H1 (cell line): ENCODE data around the gene C16orf95. TPM values are rescaled to one million over a fixed set of nuclear protein-coding genes. Genes with fewer than 3 reads are reported as not detected.

Experiments
- CTCF ChIA-PET: fragments of 300-600 bp; sonication (Branson Sonifier 250); formaldehyde crosslinking; loops from one replicate; lab custom pipeline; 2021; ENCODE audit not compliant: partially characterized antibody; lab: Charles Lee
- POLR2A ChIA-PET: fragments of 300-600 bp; sonication (Branson Sonifier 250); formaldehyde crosslinking; loops from one replicate; lab custom pipeline; 2021; ENCODE audit warnings: inconsistent platforms; ENCODE audit not compliant: partially characterized antibody; lab: Charles Lee
- DNase-seq, 2 experiments: peaks; one replicate each; pipeline versions ENCODE4 v3.0.0 to v3.0.0-alpha.2; 2010 to 2022; ENCODE audit warnings: low spot score in 2 of 2, low read depth in 1 of 2, mixed read lengths in 1 of 2
- FAIRE-seq: peaks from 2 replicates; lab custom pipeline; 2011; peaks lifted over from hg19 to GRCh38; lab: Jason Lieb, UNC
- H2AFZ ChIP-seq: 2 replicates; pipeline ENCODE4 v1.8.1; 2012; ENCODE audit warnings: low read length, inconsistent platforms
- H2AK5ac ChIP-seq: 2 replicates; pipeline ENCODE4 v1.6.1; 2013; ENCODE audit warnings: low read depth, low read length
- H2BK120ac ChIP-seq: replicated peaks from 2 replicates; pipeline ENCODE3; 2013; ENCODE audit warnings: low read depth, low read length, inconsistent platforms
- H2BK12ac ChIP-seq: 2 replicates; pipeline ENCODE4 v1.6.1; 2013; ENCODE audit warnings: low read depth, low read length
- H2BK15ac ChIP-seq: 2 replicates; pipeline ENCODE4 v1.6.1; 2013; ENCODE audit warnings: low read length
- H2BK20ac ChIP-seq: 2 replicates; pipeline ENCODE4 v1.6.1; 2013; ENCODE audit warnings: low read length
- H2BK5ac ChIP-seq: 2 replicates; pipeline ENCODE4 v1.6.1; 2013; ENCODE audit warnings: low read depth, low read length
- H3K14ac ChIP-seq: 2 replicates; pipeline ENCODE4 v1.6.1; 2013; ENCODE audit warnings: inconsistent platforms; ENCODE audit not compliant: insufficient read length
- H3K18ac ChIP-seq: 2 replicates; pipeline ENCODE4 v1.6.1; 2013; ENCODE audit warnings: low read length; ENCODE audit errors: extremely low read depth
- H3K23ac ChIP-seq: 2 replicates; pipeline ENCODE4 v1.6.1; 2013; ENCODE audit warnings: inconsistent platforms; ENCODE audit not compliant: insufficient read length
- H3K23me2 ChIP-seq: 2 replicates; pipeline ENCODE4 v1.6.1; 2013; ENCODE audit warnings: low read depth, low read length
- H3K27ac ChIP-seq: 2 replicates; pipeline ENCODE4 v1.6.1; 2011; ENCODE audit warnings: low read depth, low read length, inconsistent platforms
- H3K27me3 ChIP-seq, 4 experiments: replicated peaks in 1 of 4; 1 replicate in 1 of 4; 2 replicates in 3 of 4; pipeline versions ENCODE4 v1.6.1 to v1.8.1; 2011 to 2013; ENCODE audit warnings: low read length in 3 of 4, mild to moderate bottlenecking in 3 of 4, inconsistent platforms in 2 of 4, mixed read lengths in 2 of 4, moderate library complexity in 1 of 4; ENCODE audit not compliant: control insufficient read depth in 3 of 4, insufficient read depth in 3 of 4; ENCODE audit errors: extremely low read depth in 1 of 4
- H3K36me3 ChIP-seq, 4 experiments: 2 replicates each; pipeline versions ENCODE4 v1.6.1 to v1.8.1; 2011 to 2013; ENCODE audit warnings: mild to moderate bottlenecking in 4 of 4, low read length in 3 of 4, moderate library complexity in 2 of 4, control low read depth in 1 of 4, inconsistent platforms in 1 of 4; ENCODE audit not compliant: insufficient read depth in 4 of 4, control insufficient read depth in 2 of 4
- H3K4ac ChIP-seq: replicated peaks from 2 replicates; pipeline ENCODE3; 2013; ENCODE audit warnings: low read length, low read depth, mixed read lengths, inconsistent platforms; ENCODE audit not compliant: insufficient read length
- H3K4me1 ChIP-seq, 4 experiments: replicated peaks in 1 of 4; 1 replicate in 1 of 4; 2 replicates in 3 of 4; pipeline versions ENCODE4 v1.6.1 to v1.8.1; 2011 to 2013; ENCODE audit warnings: low read length in 3 of 4, inconsistent platforms in 2 of 4, mixed read lengths in 1 of 4; ENCODE audit not compliant: insufficient read depth in 4 of 4, control insufficient read depth in 3 of 4
- H3K4me2 ChIP-seq, 2 experiments: 2 replicates each; pipeline versions ENCODE4 v1.6.1 to v1.8.1; 2011 to 2013; ENCODE audit warnings: low read depth in 2 of 2, low read length in 2 of 2, control low read depth in 1 of 2, inconsistent platforms in 1 of 2, mild to moderate bottlenecking in 1 of 2; ENCODE audit not compliant: insufficient read depth in 1 of 2
- H3K4me3 ChIP-seq, 4 experiments: fragments of 200-600, 300-600 bp in 1 of 4; sonication (generic), shearing (Covaris generic), sonication (Bioruptor Twin) in 1 of 4; 2 replicates each; pipeline versions ENCODE4 v1.5.1 to v1.8.1; 2011 to 2016; ENCODE audit warnings: low read length in 4 of 4, low read depth in 3 of 4, control low read depth in 2 of 4, inconsistent platforms in 2 of 4, mild to moderate bottlenecking in 2 of 4, mixed read lengths in 1 of 4, moderate library complexity in 1 of 4; ENCODE audit not compliant: insufficient read depth in 2 of 4; ENCODE audit errors: extremely low read depth in 1 of 4
- H3K56ac ChIP-seq: replicated peaks from 2 replicates; pipeline ENCODE3; 2013; ENCODE audit warnings: low read depth, mild to moderate bottlenecking, mixed read lengths, low read length, inconsistent platforms; ENCODE audit not compliant: insufficient read length
- H3K79me1 ChIP-seq: 2 replicates; pipeline ENCODE4 v1.6.1; 2013; ENCODE audit warnings: low read depth, low read length, control low read depth
- H3K79me2 ChIP-seq, 2 experiments: 2 replicates each; pipeline versions ENCODE4 v1.6.1 to v1.8.1; 2012 to 2013; ENCODE audit warnings: low read length in 2 of 2, mild to moderate bottlenecking in 2 of 2, inconsistent platforms in 1 of 2; ENCODE audit not compliant: insufficient read depth in 2 of 2, control insufficient read depth in 1 of 2
- H3K9ac ChIP-seq, 4 experiments: replicated peaks in 1 of 4; 1 replicate in 1 of 4; 2 replicates in 3 of 4; pipeline versions ENCODE4 v1.6.1 to v1.8.1; 2011 to 2013; ENCODE audit warnings: low read depth in 3 of 4, low read length in 3 of 4, control low read depth in 2 of 4, mild to moderate bottlenecking in 2 of 4, moderate library complexity in 2 of 4, inconsistent platforms in 1 of 4; ENCODE audit errors: extremely low read depth in 1 of 4
- H3K9me3 ChIP-seq, 2 experiments: 2 replicates each; pipeline versions ENCODE4 v1.6.1 to v1.8.1; 2012 to 2013; ENCODE audit warnings: mild to moderate bottlenecking in 2 of 2, moderate library complexity in 2 of 2, control low read depth in 1 of 2, inconsistent platforms in 1 of 2, low read depth in 1 of 2, low read length in 1 of 2, mixed read lengths in 1 of 2; ENCODE audit not compliant: insufficient read depth in 2 of 2
- H4K20me1 ChIP-seq, 2 experiments: replicated peaks in 1 of 2; 2 replicates each; pipeline versions ENCODE3 to v1.8.1; 2011 to 2013; ENCODE audit warnings: inconsistent platforms in 2 of 2, low read length in 2 of 2, mild to moderate bottlenecking in 1 of 2; ENCODE audit not compliant: insufficient read depth in 2 of 2, control insufficient read depth in 1 of 2
- H4K5ac ChIP-seq: 2 replicates; pipeline ENCODE4 v1.6.1; 2013; ENCODE audit warnings: low read length, low read depth, mixed read lengths, inconsistent platforms; ENCODE audit not compliant: insufficient read length
- H4K8ac ChIP-seq: 2 replicates; pipeline ENCODE4 v1.8.0; 2013; ENCODE audit warnings: mild to moderate bottlenecking, moderate library complexity, low read length, inconsistent platforms; ENCODE audit not compliant: insufficient read depth; ENCODE audit errors: extremely low read depth
- H4K91ac ChIP-seq: replicated peaks from 2 replicates; pipeline ENCODE3; 2013; ENCODE audit warnings: low read length, mixed read lengths, inconsistent platforms; ENCODE audit not compliant: insufficient read length
- BACH1 ChIP-seq: IDR thresholded peaks from 2 replicates; pipeline ENCODE4 v1.6.1; 2012; ENCODE audit warnings: low read length, improper control_type of control experiment
- EGR1 ChIP-seq: IDR thresholded peaks from 2 replicates; pipeline ENCODE4 v1.6.1; 2011; ENCODE audit warnings: low read depth, low read length, borderline replicate concordance
- EZH2 ChIP-seq: fragments of 200-600 bp; sonication (generic); IDR thresholded peaks from 2 replicates; pipeline ENCODE4 v1.7.1; 2012; ENCODE audit warnings: low read depth, mild to moderate bottlenecking, moderate library complexity, low read length, inconsistent platforms; ENCODE audit not compliant: severe bottlenecking
- KDM4A ChIP-seq: IDR thresholded peaks from one replicate; pipeline ENCODE4 v1.7.1; 2012; ENCODE audit warnings: low read depth, mild to moderate bottlenecking, moderate library complexity, low read length, inconsistent platforms; ENCODE audit not compliant: severe bottlenecking
- SIN3A ChIP-seq, 2 experiments: IDR thresholded peaks in 1 of 2; conservative IDR thresholded peaks in 1 of 2; 2 replicates each; pipeline ENCODE4 v1.6.1; 2011 to 2012; ENCODE audit warnings: low read length in 2 of 2, improper control_type of control experiment in 1 of 2, low read depth in 1 of 2, mild to moderate bottlenecking in 1 of 2
- SIRT6 ChIP-seq: IDR thresholded peaks from one replicate; pipeline ENCODE4 v1.7.1; 2012; ENCODE audit warnings: low read length, inconsistent platforms
- TEAD4 ChIP-seq: IDR thresholded peaks from 2 replicates; pipeline ENCODE4 v1.6.1; 2012; ENCODE audit warnings: low read depth, low read length, inconsistent platforms, mixed read lengths
- YY1 ChIP-seq: IDR thresholded peaks from 2 replicates; pipeline ENCODE4 v1.6.1; 2011; ENCODE audit warnings: low read depth, mild to moderate bottlenecking, low read length
- WGBS, 2 experiments: shearing (Covaris generic) in 1 of 2; methylation state at CpG; one replicate each; pipeline versions ENCODE4 v1.1.6 to v1.1.7; 2013 to 2015; ENCODE audit warnings: low lambda C conversion rate in 2 of 2, mixed read lengths in 2 of 2, inconsistent platforms in 1 of 2, low coverage in 1 of 2, missing lambda C conversion rate in 1 of 2; ENCODE audit not compliant: insufficient replicate concordance in 2 of 2, insufficient coverage in 1 of 2, insufficient read length in 1 of 2; ENCODE audit errors: extremely low coverage in 1 of 2, missing lambda C conversion rate in 1 of 2; 5-methylcytosine and 5-hydroxymethylcytosine counted together
- polyA plus RNA-seq, 7 experiments: library from polyadenylated mRNA; depleted of rRNA in 3 of 7; stranded (reverse) in 5 of 7; unstranded in 2 of 7; fragments of >200 nt in 5 of 7; fragments of 200-250 nt in 2 of 7; gene quantifications; 1 replicate in 5 of 7; 2 replicates in 1 of 7; 4 replicates in 1 of 7; pipeline versions ENCODE4 v1.2.1 to v1.2.3, GENCODE V29; 2011 to 2013; ENCODE audit warnings: missing spikeins in 2 of 7, mixed read lengths in 2 of 7
- total RNA-seq: library from RNA; stranded (reverse); fragmentation: NEBNext Ultra II Directional; extraction: Animal tissue kit (Norgen Biotek cat#: 25700); gene quantifications from 2 replicates; pipeline ENCODE4 v1.2.1, GENCODE V29; 2021
- TF ChIP-seq, protein P1 (sequence below): IDR thresholded peaks from 2 replicates; pipeline ENCODE4 v1.6.1; 2011; ENCODE audit warnings: low read length, improper control_type of control experiment

Gene C16orf95
- total and polyA plus RNA-seq, 2 of the 8 experiments (the other 6 are each of a cell fraction or from before 2014, with no cell fraction given), result 5.0 to 5.4 TPM

GRCh38 chr16:87334651-87335624, 17.7 kb upstream of the C16orf95 start:
- H2BK15ac ChIP-seq, result no peak overlapping the region
- H3K36me3 ChIP-seq, result peaks cover 0 to 14% (median 5%) of the 10 kb centered on the region in 4 experiments; a peak in 4 of 8 replicates
- no peak for FAIRE-seq
- H3K79me1 ChIP-seq, result 0 out of 2 replicates have a peak, but pooled peaks cover 2% of the 10 kb centered on the region
- H3K4me3 ChIP-seq, result no peak overlapping the region
- no peak overlapping the region for H3K56ac ChIP-seq
- H2BK20ac ChIP-seq, result no peak overlapping the region
- ChIA-PET CTCF (interaction anchor here (0.9 to 3.0 kb wide), 3 partner anchors 8 to 13 kb away, joined by 3 to 14 read pairs (median 4); no protein-coding TSS in a partner anchor), POLR2A (interaction anchor here (0.7 to 2.5 kb wide), 4 partner anchors 10 to 746 kb away, joined by 3 to 10 read pairs (median 4); partner anchors contain the start of genes C16orf95 and FBXO31)
- no peak overlapping the region for H3K14ac ChIP-seq
- H3K9ac ChIP-seq, result no peak overlapping the region
- DNase-seq, result no peak
- WGBS, 2 experiments, result 86% methylated on average over 24 of the region's 29 CpGs; no CpG with 5 or more reads in 1 of the 2 experiments
- H4K8ac ChIP-seq, result no peak overlapping the region
- no peak overlapping the region for H2BK12ac ChIP-seq
- peaks cover 7 to 9% of the 10 kb centered on the region in 2 experiments for H4K20me1 ChIP-seq
- no peak overlapping the region for H4K5ac ChIP-seq
- H3K4me2 ChIP-seq, result no peak overlapping the region
- no peaks in the 10 kb centered on the region for H3K79me2 ChIP-seq
- no peak overlapping the region for H3K23ac ChIP-seq
- no peak overlapping the region for H3K27ac ChIP-seq
- H3K27me3 ChIP-seq, result no peaks in the 10 kb centered on the region
- no peaks in the 10 kb centered on the region for H3K9me3 ChIP-seq
- no peak overlapping the region for H2AK5ac ChIP-seq
- H2AFZ ChIP-seq, result no peak overlapping the region
- H3K23me2 ChIP-seq, result 0 out of 2 replicates have a peak, but pooled peaks cover 2% of the 10 kb centered on the region
- no peaks in the 10 kb centered on the region for H3K4me1 ChIP-seq
- H2BK120ac ChIP-seq, result no peak overlapping the region
- no peak overlapping the region for H3K4ac ChIP-seq
- no peak overlapping the region for H4K91ac ChIP-seq
- H2BK5ac ChIP-seq, result no peak overlapping the region
- no peak overlapping the region for H3K18ac ChIP-seq
- TF ChIP-seq YY1, result no peak
- no peak for TF ChIP-seq SIN3A (conservative IDR thresholded peaks at IDR 0.05 in 1 of 2, IDR thresholded peaks at IDR 0.05 in 1 of 2; ENCODE audit: low read depth in 1 of 2, low read length in 2 of 2)
- no peak for TF ChIP-seq TEAD4
- TF ChIP-seq, protein P1, sequence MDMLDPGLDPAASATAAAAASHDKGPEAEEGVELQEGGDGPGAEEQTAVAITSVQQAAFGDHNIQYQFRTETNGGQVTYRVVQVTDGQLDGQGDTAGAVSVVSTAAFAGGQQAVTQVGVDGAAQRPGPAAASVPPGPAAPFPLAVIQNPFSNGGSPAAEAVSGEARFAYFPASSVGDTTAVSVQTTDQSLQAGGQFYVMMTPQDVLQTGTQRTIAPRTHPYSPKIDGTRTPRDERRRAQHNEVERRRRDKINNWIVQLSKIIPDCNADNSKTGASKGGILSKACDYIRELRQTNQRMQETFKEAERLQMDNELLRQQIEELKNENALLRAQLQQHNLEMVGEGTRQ, result no peak
- TF ChIP-seq KDM4A, result no peak
- TF ChIP-seq EZH2, result no peak
- no peak for TF ChIP-seq SIRT6
- TF ChIP-seq EGR1, result no peak
- TF ChIP-seq BACH1, result no peak
